GM23338 (cell line): ENCODE data around the gene PDE1C. TPM values are rescaled to one million over a fixed set of nuclear protein-coding genes. Genes with fewer than 3 reads are reported as not detected.

Source experiments
- ATAC-seq: fragments of 200-7000 bp; cut with Tn5 transposase; 3 replicates; pipeline ENCODE4 v1.9.1; 2020
- DNase-seq: peaks from one replicate; pipeline ENCODE4 v3.0.0-alpha.2; 2015; ENCODE audit warnings: low spot score
- H2AFZ ChIP-seq: fragments of 200-600 bp; sonication (generic); 2 replicates; pipeline ENCODE4 v1.8.0; 2016; ENCODE audit warnings: antibody characterized with exemption, mild to moderate bottlenecking, moderate library complexity
- H3F3A ChIP-seq: fragments of 200-600 bp; sonication (generic); replicated peaks from 2 replicates; pipeline ENCODE4 v1.8.0; 2017; ENCODE audit warnings: antibody characterized with exemption, mixed run types, low read depth
- H3K27ac ChIP-seq: fragments of 200-600 bp; sonication (generic); 2 replicates; pipeline ENCODE4 v1.6.1; 2016; ENCODE audit warnings: low read depth
- H3K27me3 ChIP-seq: fragments of 200-600 bp; sonication (generic); 2 replicates; pipeline ENCODE4 v1.8.0; 2016; ENCODE audit warnings: mild to moderate bottlenecking, mixed run types, moderate library complexity; ENCODE audit not compliant: insufficient read depth
- H3K36me3 ChIP-seq: fragments of 200-600 bp; sonication (generic); 2 replicates; pipeline ENCODE4 v1.8.0; 2016; ENCODE audit warnings: mild to moderate bottlenecking; ENCODE audit not compliant: insufficient read depth
- H3K4me1 ChIP-seq: fragments of 200-600 bp; sonication (generic); 2 replicates; pipeline ENCODE4 v1.8.0; 2016; ENCODE audit warnings: mild to moderate bottlenecking, moderate library complexity; ENCODE audit not compliant: insufficient read depth
- H3K4me2 ChIP-seq: fragments of 200-600 bp; sonication (generic); 2 replicates; pipeline ENCODE4 v1.7.1; 2017; ENCODE audit warnings: mixed run types
- H3K4me3 ChIP-seq: fragments of 200-600 bp; sonication (generic); 2 replicates; pipeline ENCODE4 v1.6.1; 2016; ENCODE audit warnings: mixed run types
- H3K79me2 ChIP-seq: fragments of 200-600 bp; sonication (generic); replicated peaks from 2 replicates; pipeline ENCODE4 v1.8.0; 2017; ENCODE audit warnings: mild to moderate bottlenecking; ENCODE audit not compliant: insufficient read depth
- H3K9me2 ChIP-seq: fragments of 200-600 bp; sonication (generic); 2 replicates; pipeline ENCODE4 v1.8.0; 2017; ENCODE audit not compliant: insufficient read depth
- H4K20me1 ChIP-seq: fragments of 200-600 bp; sonication (generic); replicated peaks from 2 replicates; pipeline ENCODE4 v1.8.0; 2017; ENCODE audit warnings: mild to moderate bottlenecking; ENCODE audit not compliant: insufficient read depth
- H3K27ac Mint-ChIP-seq: 2 replicates; pipeline ENCODE4 v1.8.0; 2020; ENCODE audit warnings: inconsistent platforms, mild to moderate bottlenecking, moderate library complexity, mixed read lengths
- H3K27me3 Mint-ChIP-seq: 3 replicates; pipeline ENCODE4 v1.8.0; 2022; ENCODE audit warnings: low read depth, mild to moderate bottlenecking, moderate library complexity, mixed read lengths, inconsistent platforms; ENCODE audit not compliant: insufficient read depth, poor library complexity
- H3K36me3 Mint-ChIP-seq: 3 replicates; pipeline ENCODE4 v1.8.0; 2021; ENCODE audit warnings: low read depth, mild to moderate bottlenecking, inconsistent platforms, moderate library complexity, mixed read lengths
- H3K4me1 Mint-ChIP-seq: 3 replicates; pipeline ENCODE4 v1.8.0; 2020; ENCODE audit warnings: mild to moderate bottlenecking, inconsistent platforms, mixed read lengths
- H3K4me3 Mint-ChIP-seq: 3 replicates; pipeline ENCODE4 v1.8.0; 2021; ENCODE audit warnings: moderate library complexity, mild to moderate bottlenecking, inconsistent platforms, mixed read lengths
- H3K9me3 Mint-ChIP-seq: 3 replicates; pipeline ENCODE4 v1.8.0; 2020; ENCODE audit warnings: moderate library complexity, mild to moderate bottlenecking, inconsistent platforms, mixed read lengths
- CREB1 ChIP-seq: fragments of 250-450 bp; sonication (Bioruptor Pico); IDR thresholded peaks from 2 replicates; pipeline ENCODE4 v1.5.0; 2020; ENCODE audit warnings: low read depth, mild to moderate bottlenecking, moderate library complexity
- JUNB ChIP-seq: IDR thresholded peaks from one replicate; pipeline ENCODE4 v1.6.1; 2016; ENCODE audit warnings: antibody characterized with exemption; ENCODE audit not compliant: unreplicated experiment
- NANOG ChIP-seq: IDR thresholded peaks from 2 replicates; pipeline ENCODE4 v1.6.1; 2016; ENCODE audit warnings: antibody characterized with exemption, borderline replicate concordance
- POLR2AphosphoS5 ChIP-seq: IDR thresholded peaks from 2 replicates; pipeline ENCODE4 v1.6.1; 2016; ENCODE audit warnings: antibody characterized with exemption, low read depth
- ZNF114 ChIP-seq: fragments of 250-450 bp; sonication (Bioruptor Pico); IDR thresholded peaks from 2 replicates; pipeline ENCODE4 v1.5.0; 2020; ENCODE audit warnings: mild to moderate bottlenecking, moderate library complexity
- ZNF331 ChIP-seq: fragments of 250-450 bp; sonication (Bioruptor Pico); IDR thresholded peaks from 2 replicates; pipeline ENCODE4 v1.5.0; 2020; ENCODE audit warnings: low read depth, mild to moderate bottlenecking, moderate library complexity
- polyA plus RNA-seq: library from polyadenylated mRNA; unstranded; fragments of >200 nt; fragmentation: Nextera tagmentation; extraction: Ambion mirVana; gene quantifications from 2 replicates; pipeline ENCODE4 v1.2.1, GENCODE V29; 2016
- total RNA-seq: library from RNA; depleted of rRNA; stranded (reverse); fragments of >200 nt; shearing (Covaris generic); gene quantifications from 2 replicates; pipeline ENCODE4 v1.2.3, GENCODE V29; 2014
- TF ChIP-seq, protein P1 (sequence below): IDR thresholded peaks from one replicate; pipeline ENCODE4 v1.6.1; 2018; ENCODE audit warnings: antibody characterized with exemption; ENCODE audit not compliant: unreplicated experiment
- TF ChIP-seq, protein P2 (sequence below), 2 experiments: fragments of 200-600 bp in 1 of 2; sonication (generic) in 1 of 2; conservative IDR thresholded peaks; 2 replicates each; pipeline versions ENCODE4 v1.5.1 to v1.6.1; 2016 to 2017; ENCODE audit warnings: antibody characterized with exemption in 2 of 2, low read depth in 2 of 2, mild to moderate bottlenecking in 2 of 2, moderate library complexity in 1 of 2

PDE1C gene
- total and polyA plus RNA-seq, 2 experiments from 2014 or later: 0.28 TPM; not detected in 1

DNA sequence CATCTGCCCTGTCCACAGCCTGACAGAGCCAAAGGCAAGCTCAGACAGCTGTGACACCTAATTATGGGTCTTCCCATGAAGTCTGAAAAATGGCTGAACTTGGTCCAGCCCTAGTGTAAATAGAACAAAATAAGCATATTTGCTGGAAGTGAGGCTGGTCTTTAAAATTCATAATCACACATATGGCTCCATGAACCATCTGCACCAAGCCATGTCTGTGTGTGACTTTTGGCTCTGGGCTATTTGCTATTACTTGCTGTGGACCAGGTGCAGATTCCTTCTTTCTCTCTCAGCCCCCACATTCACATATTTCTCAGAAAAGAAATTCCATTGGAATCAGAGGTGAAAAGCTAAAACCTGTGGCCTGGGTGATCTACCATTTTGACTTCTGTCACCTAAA, 175.9 kb downstream of the PDE1C start (continued):
- TF ChIP-seq, protein P1, sequence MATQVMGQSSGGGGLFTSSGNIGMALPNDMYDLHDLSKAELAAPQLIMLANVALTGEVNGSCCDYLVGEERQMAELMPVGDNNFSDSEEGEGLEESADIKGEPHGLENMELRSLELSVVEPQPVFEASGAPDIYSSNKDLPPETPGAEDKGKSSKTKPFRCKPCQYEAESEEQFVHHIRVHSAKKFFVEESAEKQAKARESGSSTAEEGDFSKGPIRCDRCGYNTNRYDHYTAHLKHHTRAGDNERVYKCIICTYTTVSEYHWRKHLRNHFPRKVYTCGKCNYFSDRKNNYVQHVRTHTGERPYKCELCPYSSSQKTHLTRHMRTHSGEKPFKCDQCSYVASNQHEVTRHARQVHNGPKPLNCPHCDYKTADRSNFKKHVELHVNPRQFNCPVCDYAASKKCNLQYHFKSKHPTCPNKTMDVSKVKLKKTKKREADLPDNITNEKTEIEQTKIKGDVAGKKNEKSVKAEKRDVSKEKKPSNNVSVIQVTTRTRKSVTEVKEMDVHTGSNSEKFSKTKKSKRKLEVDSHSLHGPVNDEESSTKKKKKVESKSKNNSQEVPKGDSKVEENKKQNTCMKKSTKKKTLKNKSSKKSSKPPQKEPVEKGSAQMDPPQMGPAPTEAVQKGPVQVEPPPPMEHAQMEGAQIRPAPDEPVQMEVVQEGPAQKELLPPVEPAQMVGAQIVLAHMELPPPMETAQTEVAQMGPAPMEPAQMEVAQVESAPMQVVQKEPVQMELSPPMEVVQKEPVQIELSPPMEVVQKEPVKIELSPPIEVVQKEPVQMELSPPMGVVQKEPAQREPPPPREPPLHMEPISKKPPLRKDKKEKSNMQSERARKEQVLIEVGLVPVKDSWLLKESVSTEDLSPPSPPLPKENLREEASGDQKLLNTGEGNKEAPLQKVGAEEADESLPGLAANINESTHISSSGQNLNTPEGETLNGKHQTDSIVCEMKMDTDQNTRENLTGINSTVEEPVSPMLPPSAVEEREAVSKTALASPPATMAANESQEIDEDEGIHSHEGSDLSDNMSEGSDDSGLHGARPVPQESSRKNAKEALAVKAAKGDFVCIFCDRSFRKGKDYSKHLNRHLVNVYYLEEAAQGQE: no peak
- no peak for TF ChIP-seq ZNF114 (CRISPR knock-in tag)

DNA sequence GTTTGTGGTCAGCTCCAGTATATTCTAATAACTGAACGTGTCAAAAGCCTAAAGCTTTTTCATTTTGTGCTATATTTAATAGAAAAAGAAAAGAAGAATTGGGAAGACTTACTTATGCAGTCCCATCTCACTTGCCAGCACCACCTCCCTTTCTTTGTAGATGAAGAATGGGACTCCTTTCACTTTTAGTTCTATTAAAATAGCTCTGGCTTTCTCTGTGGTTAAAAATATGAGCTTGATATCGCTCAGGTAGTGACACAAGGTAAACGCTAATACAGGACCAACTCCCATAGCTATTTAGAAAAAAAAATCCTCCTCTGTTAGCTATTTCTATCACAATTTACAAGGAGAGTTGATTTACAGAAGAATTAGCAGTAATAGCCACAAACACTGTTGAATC, 176.8 kb downstream of the PDE1C start:
- no peak overlapping the region for H3K4me3 ChIP-seq
- Mint-ChIP-seq H3K27ac (no peak overlapping the region), H3K36me3 (no peaks in the 10 kb centered on the region), H3K4me1 (no peaks in the 10 kb centered on the region), H3K27me3 (peaks cover 7% of the 10 kb centered on the region), H3K4me3 (no peak overlapping the region), H3K9me3 (no peaks in the 10 kb centered on the region; the same call in 2 of the 3 replicates)
- no peak overlapping the region for H3K4me2 ChIP-seq
- no peaks in the 10 kb centered on the region for H4K20me1 ChIP-seq
- no peaks in the 10 kb centered on the region for H3F3A ChIP-seq
- H3K9me2 ChIP-seq: peaks cover 3% of the 10 kb centered on the region
- no peak for TF ChIP-seq ZNF331 (CRISPR knock-in tag)
- H3K27me3 ChIP-seq: no peaks in the 10 kb centered on the region
- no peaks in the 10 kb centered on the region for H3K79me2 ChIP-seq
- no peak for DNase-seq
- H3K4me1 ChIP-seq: no peaks in the 10 kb centered on the region
- no peak overlapping the region for H2AFZ ChIP-seq
- no peaks in the 10 kb centered on the region for H3K36me3 ChIP-seq
- no peak for ATAC-seq
- no peak overlapping the region for H3K27ac ChIP-seq

DNA sequence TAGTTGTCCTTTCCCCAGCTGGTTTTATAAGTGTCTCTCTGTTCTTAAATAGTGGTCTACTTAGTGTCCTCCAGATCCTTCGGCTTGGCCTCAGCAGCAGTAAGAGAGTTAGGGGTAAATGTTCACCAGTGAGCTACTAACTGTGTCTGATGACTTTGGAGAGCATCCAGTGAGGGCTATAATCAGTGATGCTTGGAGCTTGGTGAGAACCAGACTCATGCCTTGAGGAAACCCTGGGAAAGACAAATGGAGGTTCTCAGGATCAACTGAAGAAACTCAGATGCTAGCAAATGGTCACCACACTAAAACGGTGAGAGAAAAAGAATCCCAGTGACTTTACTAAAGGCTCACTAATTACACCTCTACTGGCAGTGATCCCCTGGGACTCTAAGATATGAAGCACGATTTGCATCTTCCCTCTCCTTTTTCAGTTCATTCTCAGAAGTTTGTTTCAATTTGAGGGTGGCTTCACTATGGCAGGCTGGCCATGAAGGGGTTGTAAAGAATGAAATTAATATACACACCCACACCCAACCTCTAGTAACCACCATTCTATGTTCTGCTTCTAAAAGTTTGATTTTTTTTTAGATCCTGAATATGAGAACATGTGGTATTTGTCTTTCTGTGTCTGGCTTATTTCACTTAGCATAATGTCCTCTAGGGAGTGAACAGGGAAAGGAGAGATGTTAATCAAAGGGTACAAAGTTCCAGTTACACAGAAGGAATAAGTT, 177.9 kb downstream of the PDE1C start:
- H3K9me3 Mint-ChIP-seq: no peaks in the 10 kb centered on the region; the same call in 2 of the 3 replicates
- H3K4me2 ChIP-seq: no peak overlapping the region
- H3K27ac ChIP-seq: no peak overlapping the region
- no peaks in the 10 kb centered on the region for H3K4me1 ChIP-seq
- H3K9me2 ChIP-seq: peaks cover 3% of the 10 kb centered on the region
- H3K27me3 Mint-ChIP-seq: peaks cover 7% of the 10 kb centered on the region
- H3K79me2 ChIP-seq: no peaks in the 10 kb centered on the region
- no peak for ATAC-seq
- H3K4me1 Mint-ChIP-seq: no peaks in the 10 kb centered on the region
- no peak overlapping the region for H3K27ac Mint-ChIP-seq
- no peaks in the 10 kb centered on the region for H3K27me3 ChIP-seq
- H3F3A ChIP-seq: no peaks in the 10 kb centered on the region
- no peaks in the 10 kb centered on the region for H4K20me1 ChIP-seq
- H3K4me3 ChIP-seq: no peak overlapping the region
- H2AFZ ChIP-seq: no peak overlapping the region
- no peak for DNase-seq
- H3K36me3 ChIP-seq: no peaks in the 10 kb centered on the region
- no peaks in the 10 kb centered on the region for H3K36me3 Mint-ChIP-seq
- no peak overlapping the region for H3K4me3 Mint-ChIP-seq
- TF ChIP-seq JUNB: no peak
- no peak for TF ChIP-seq NANOG
- no peak for TF ChIP-seq POLR2AphosphoS5
- TF ChIP-seq, protein P2, sequence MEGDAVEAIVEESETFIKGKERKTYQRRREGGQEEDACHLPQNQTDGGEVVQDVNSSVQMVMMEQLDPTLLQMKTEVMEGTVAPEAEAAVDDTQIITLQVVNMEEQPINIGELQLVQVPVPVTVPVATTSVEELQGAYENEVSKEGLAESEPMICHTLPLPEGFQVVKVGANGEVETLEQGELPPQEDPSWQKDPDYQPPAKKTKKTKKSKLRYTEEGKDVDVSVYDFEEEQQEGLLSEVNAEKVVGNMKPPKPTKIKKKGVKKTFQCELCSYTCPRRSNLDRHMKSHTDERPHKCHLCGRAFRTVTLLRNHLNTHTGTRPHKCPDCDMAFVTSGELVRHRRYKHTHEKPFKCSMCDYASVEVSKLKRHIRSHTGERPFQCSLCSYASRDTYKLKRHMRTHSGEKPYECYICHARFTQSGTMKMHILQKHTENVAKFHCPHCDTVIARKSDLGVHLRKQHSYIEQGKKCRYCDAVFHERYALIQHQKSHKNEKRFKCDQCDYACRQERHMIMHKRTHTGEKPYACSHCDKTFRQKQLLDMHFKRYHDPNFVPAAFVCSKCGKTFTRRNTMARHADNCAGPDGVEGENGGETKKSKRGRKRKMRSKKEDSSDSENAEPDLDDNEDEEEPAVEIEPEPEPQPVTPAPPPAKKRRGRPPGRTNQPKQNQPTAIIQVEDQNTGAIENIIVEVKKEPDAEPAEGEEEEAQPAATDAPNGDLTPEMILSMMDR (conservative IDR thresholded peaks at IDR 0.05; ENCODE audit: low read depth in 2 of 2): no peak
- no peak for TF ChIP-seq CREB1 (CRISPR knock-in tag)
